Naive thymus-derived CD4-positive, alpha-beta T cell (primary cell): ENCODE data around the gene LRRC45. TPM values are rescaled to one million over a fixed set of nuclear protein-coding genes. Genes with fewer than 3 reads are reported as not detected.
A peak's percentile ranks its signal among the peaks of the same experiment; 100 is the strongest.

Source experiments
- ATAC-seq: fragments of 150-1000 bp; cut with Tn5 transposase; 2 replicates; pipeline ENCODE4 v1.10.0; 2021; ENCODE audit warnings: mild to moderate bottlenecking, moderate library complexity
- CTCF ChIA-PET: fragments of 350-600 bp; sonication (Branson Sonifier 250); formaldehyde crosslinking; loops from one replicate; lab custom pipeline; 2021; ENCODE audit warnings: antibody characterized with exemption; lab: Charles Lee
- POLR2A ChIA-PET: fragments of 350-600 bp; sonication (Branson Sonifier 250); formaldehyde crosslinking; loops from one replicate; lab custom pipeline; 2021; ENCODE audit warnings: antibody characterized with exemption, inconsistent platforms; lab: Charles Lee
- DNase-seq, 9 donors: peaks; one replicate each; pipeline versions ENCODE4 v3.0.0 to v3.0.0-alpha.2; 2020 to 2022; ENCODE audit warnings: mixed read lengths in 1 of 9
- H3K27ac ChIP-seq: one replicate; pipeline ENCODE4 v1.7.0; 2013; ENCODE audit warnings: mild to moderate bottlenecking, low read depth, low read length, moderate library complexity
- H3K27me3 ChIP-seq, 2 donors: one replicate each; pipeline ENCODE4 v1.7.0; 2013; ENCODE audit warnings: low read length in 2 of 2, mild to moderate bottlenecking in 2 of 2, moderate library complexity in 2 of 2; ENCODE audit not compliant: control insufficient read depth in 2 of 2, insufficient read depth in 2 of 2
- H3K36me3 ChIP-seq, 3 experiments: 1 replicate in 2 of 3; 2 replicates in 1 of 3; pipeline ENCODE4 v1.7.0; 2013; ENCODE audit warnings: low read length in 3 of 3, mild to moderate bottlenecking in 3 of 3, moderate library complexity in 1 of 3; ENCODE audit not compliant: insufficient read depth in 3 of 3, control insufficient read depth in 2 of 3
- H3K4me1 ChIP-seq, 2 donors: one replicate each; pipeline ENCODE4 v1.7.0; 2013; ENCODE audit warnings: low read length in 2 of 2, mild to moderate bottlenecking in 2 of 2, moderate library complexity in 1 of 2; ENCODE audit not compliant: control insufficient read depth in 2 of 2, insufficient read depth in 2 of 2
- H3K4me3 ChIP-seq: 2 replicates; pipeline ENCODE4 v1.7.0; 2013; ENCODE audit warnings: mild to moderate bottlenecking, low read length
- H3K9me3 ChIP-seq, 3 experiments: 1 replicate in 2 of 3; 2 replicates in 1 of 3; pipeline ENCODE4 v1.7.0; 2013; ENCODE audit warnings: low read length in 3 of 3; ENCODE audit not compliant: control insufficient read depth in 2 of 3
- H3K27ac Mint-ChIP-seq, 9 donors: one replicate each; pipeline ENCODE4 v1.8.0; 2020 to 2022; ENCODE audit warnings: mixed read lengths in 9 of 9, mild to moderate bottlenecking in 8 of 9, moderate library complexity in 5 of 9, inconsistent platforms in 2 of 9
- H3K27me3 Mint-ChIP-seq, 5 donors: one replicate each; pipeline ENCODE4 v1.8.0; 2021 to 2022; ENCODE audit warnings: mixed read lengths in 5 of 5, mild to moderate bottlenecking in 1 of 5
- H3K36me3 Mint-ChIP-seq, 5 donors: one replicate each; pipeline ENCODE4 v1.8.0; 2020 to 2022; ENCODE audit warnings: mixed read lengths in 5 of 5, mild to moderate bottlenecking in 3 of 5, inconsistent platforms in 1 of 5
- H3K4me1 Mint-ChIP-seq, 7 donors: one replicate each; pipeline ENCODE4 v1.8.0; 2020 to 2022; ENCODE audit warnings: mixed read lengths in 7 of 7, mild to moderate bottlenecking in 3 of 7, inconsistent platforms in 1 of 7
- H3K4me3 Mint-ChIP-seq, 10 donors: one replicate each; pipeline ENCODE4 v1.8.0; 2020 to 2022; ENCODE audit warnings: mild to moderate bottlenecking in 10 of 10, mixed read lengths in 10 of 10, moderate library complexity in 6 of 10, inconsistent platforms in 2 of 10
- H3K9me3 Mint-ChIP-seq, 11 donors: one replicate each; pipeline ENCODE4 v1.8.0; 2020 to 2022; ENCODE audit warnings: mixed read lengths in 11 of 11, mild to moderate bottlenecking in 4 of 11, inconsistent platforms in 1 of 11, moderate library complexity in 1 of 11
- intact Hi-C, 2 donors: fragments of 100-400 bp; cut with micrococcal nuclease; formaldehyde crosslinking; loops; one replicate each; pipeline ENCODE4 v1.15.1; 2023
- polyA plus RNA-seq, 2 donors: library from polyadenylated mRNA; unstranded; fragments of 300-500 nt; fragmentation: Illumina TruSeq; gene quantifications; one replicate each; pipeline ENCODE4 v1.2.3, GENCODE V29; 2021
- total RNA-seq, 6 experiments: library from RNA in 5 of 6; stranded (reverse) in 5 of 6; gene quantifications; 1 replicate in 5 of 6; 2 replicates in 1 of 6; pipeline ENCODE4 v1.2.3 and lab custom pipeline; 2021 to 2026

LRRC45 gene
- total and polyA plus RNA-seq, 7 experiments from 2014 or later = 4.1 to 39.1 (median 12.0) TPM

DNA sequence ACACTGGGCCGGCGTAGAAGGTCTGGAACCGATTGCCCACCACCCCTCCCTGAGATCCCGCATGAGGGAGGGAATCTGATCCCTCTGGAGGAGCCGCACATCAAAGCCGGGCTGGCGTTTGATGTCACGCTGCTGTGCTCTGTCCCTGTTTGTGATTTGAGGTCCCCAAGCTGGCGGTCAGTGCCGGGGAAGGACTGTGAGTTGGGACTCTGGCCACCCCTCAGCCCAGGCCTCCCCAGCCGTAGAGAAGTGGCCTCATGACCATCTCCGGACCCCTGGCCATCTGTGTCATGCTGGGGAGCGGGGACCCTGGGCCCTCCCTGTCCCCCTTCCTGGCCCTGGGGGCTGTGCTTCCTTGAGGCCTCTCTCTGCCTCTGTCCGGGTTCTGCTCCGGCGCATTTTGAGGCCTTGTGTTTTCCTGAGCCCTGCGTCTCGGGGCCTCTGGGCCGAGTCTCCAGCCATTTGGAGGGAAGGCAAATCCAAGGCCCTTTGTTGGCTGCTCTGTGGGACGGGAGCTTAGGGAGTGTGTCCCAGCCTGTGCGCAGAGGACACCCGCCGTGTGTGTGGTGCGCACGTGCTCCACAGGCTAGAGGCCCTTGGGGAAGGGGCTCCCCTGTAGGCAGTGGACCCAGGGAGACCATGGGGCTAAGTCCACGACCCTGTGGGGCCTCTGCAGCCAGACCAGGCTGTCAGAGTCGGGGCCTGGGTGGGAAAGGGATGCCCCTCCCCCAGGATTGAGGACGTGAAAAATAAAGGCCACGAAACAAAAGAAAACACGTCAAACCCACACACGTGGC, 30.6 kb upstream of the LRRC45 start:
- ChIA-PET CTCF (no interaction called here), POLR2A (no interaction called here)
- DNase-seq (no peak), ATAC-seq (no peak)
- intact Hi-C loops = no loop called here
- Mint-ChIP-seq H3K27ac (no peak overlapping the region), H3K36me3 (peaks cover 0 to 12% (median 0%) of the 10 kb centered on the region in 5 donors), H3K4me3 (peak overlapping the region in 1 of 10 donors; percentile 21), H3K9me3 (no peaks in the 10 kb centered on the region), H3K4me1 (peaks cover 0 to 8% (median 5%) of the 10 kb centered on the region in 7 donors), H3K27me3 (no peaks in the 10 kb centered on the region)
- H3K4me3 ChIP-seq = no peak overlapping the region
- H3K27me3 ChIP-seq = no peaks in the 10 kb centered on the region
- H3K36me3 ChIP-seq = peaks cover 0 to 41% (median 0%) of the 10 kb centered on the region in 3 experiments
- no peaks in the 10 kb centered on the region for H3K9me3 ChIP-seq
- H3K4me1 ChIP-seq = no peaks in the 10 kb centered on the region
- H3K27ac ChIP-seq = no peak overlapping the region

GRCh38 chr17:81993729-81994592, 29.1 kb upstream of the LRRC45 start:
- H3K9me3 Mint-ChIP-seq = no peaks in the 10 kb centered on the region
- peaks cover 0 to 12% (median 0%) of the 10 kb centered on the region in 5 donors for H3K36me3 Mint-ChIP-seq
- POLR2A ChIA-PET = no interaction called here

DNA sequence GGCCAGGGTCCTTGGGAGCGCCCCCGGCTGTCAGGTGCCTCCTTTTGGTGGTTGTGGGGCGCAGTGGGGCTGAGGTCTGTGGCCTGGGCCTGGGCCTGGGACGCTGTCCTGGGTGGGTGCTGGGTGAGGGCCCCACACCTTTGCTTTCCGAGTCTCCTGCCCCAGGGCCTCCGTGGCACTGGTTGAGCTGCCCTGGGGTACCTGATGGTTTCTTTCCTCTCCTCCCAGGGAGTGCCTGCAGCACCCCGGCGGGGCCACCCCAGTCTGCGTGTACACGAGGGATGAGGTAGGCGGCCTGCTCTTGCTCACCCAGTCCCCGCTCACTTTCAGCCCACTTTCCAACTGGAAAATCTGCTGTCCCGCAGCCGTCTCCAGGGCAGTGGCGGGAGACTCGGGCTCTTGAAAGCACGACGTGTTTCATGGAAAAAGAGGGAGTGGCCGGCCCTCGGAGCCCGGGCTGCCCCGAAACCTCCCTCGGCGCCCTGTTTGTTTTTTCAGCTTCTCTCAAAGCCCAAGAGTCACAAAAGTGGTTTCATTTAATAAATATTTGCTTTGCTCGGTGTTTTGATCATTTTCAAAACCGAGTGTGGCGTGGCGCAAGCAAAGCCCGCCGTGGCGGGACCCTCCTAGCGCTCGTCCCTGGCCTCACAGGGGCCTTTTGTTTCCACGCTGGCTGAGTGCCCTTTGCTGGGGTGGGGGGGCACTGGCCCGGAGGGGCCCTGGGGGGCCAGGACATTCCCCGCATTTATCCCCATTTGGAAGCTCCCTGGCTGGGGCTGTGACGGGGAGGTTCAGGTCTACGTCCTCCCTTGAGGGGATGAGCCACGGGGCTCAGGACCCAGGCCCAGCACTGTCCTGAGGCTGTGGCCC, 28.3 kb upstream of the LRRC45 start:
- Histone ChIP-seq H3K4me1 (no peaks in the 10 kb centered on the region), H3K4me3 (no peak overlapping the region), H3K27ac (no peak overlapping the region), H3K27me3 (no peaks in the 10 kb centered on the region), H3K9me3 (no peaks in the 10 kb centered on the region), H3K36me3 (peaks cover 0 to 31% (median 0%) of the 10 kb centered on the region in 3 experiments)
- ChIA-PET CTCF (interaction anchor here (0.6 kb wide), 1 partner anchor 10 kb away, joined by 6 read pairs; no protein-coding TSS in a partner anchor), POLR2A (no interaction called here)
- Mint-ChIP-seq H3K4me3 (no peak overlapping the region), H3K36me3 (peaks cover 0 to 12% (median 0%) of the 10 kb centered on the region in 5 donors), H3K27ac (no peak overlapping the region), H3K27me3 (no peaks in the 10 kb centered on the region), H3K4me1 (peaks cover 0 to 10% (median 5%) of the 10 kb centered on the region in 7 donors), H3K9me3 (no peaks in the 10 kb centered on the region)
- ATAC-seq = no peak
- DNase-seq = no peak
- intact Hi-C loops = no loop called here

More at GRCh38 chr17:81993729-81994592, 29.1 kb upstream of the LRRC45 start:
- Mint-ChIP-seq H3K4me1 (peaks cover 0 to 10% (median 5%) of the 10 kb centered on the region in 7 donors), H3K27me3 (no peaks in the 10 kb centered on the region), H3K4me3 (no peak overlapping the region), H3K27ac (no peak overlapping the region)
- Histone ChIP-seq H3K36me3 (peaks cover 0 to 37% (median 0%) of the 10 kb centered on the region in 3 experiments), H3K27me3 (no peaks in the 10 kb centered on the region), H3K4me1 (no peaks in the 10 kb centered on the region), H3K4me3 (no peak overlapping the region), H3K9me3 (no peaks in the 10 kb centered on the region), H3K27ac (no peak overlapping the region)
- DNase-seq (no peak), ATAC-seq (no peak)
- intact Hi-C loops = no loop called here
- CTCF ChIA-PET = interaction anchor here (0.6 kb wide), 1 partner anchor 9 kb away, joined by 6 read pairs; no protein-coding TSS in a partner anchor

DNA sequence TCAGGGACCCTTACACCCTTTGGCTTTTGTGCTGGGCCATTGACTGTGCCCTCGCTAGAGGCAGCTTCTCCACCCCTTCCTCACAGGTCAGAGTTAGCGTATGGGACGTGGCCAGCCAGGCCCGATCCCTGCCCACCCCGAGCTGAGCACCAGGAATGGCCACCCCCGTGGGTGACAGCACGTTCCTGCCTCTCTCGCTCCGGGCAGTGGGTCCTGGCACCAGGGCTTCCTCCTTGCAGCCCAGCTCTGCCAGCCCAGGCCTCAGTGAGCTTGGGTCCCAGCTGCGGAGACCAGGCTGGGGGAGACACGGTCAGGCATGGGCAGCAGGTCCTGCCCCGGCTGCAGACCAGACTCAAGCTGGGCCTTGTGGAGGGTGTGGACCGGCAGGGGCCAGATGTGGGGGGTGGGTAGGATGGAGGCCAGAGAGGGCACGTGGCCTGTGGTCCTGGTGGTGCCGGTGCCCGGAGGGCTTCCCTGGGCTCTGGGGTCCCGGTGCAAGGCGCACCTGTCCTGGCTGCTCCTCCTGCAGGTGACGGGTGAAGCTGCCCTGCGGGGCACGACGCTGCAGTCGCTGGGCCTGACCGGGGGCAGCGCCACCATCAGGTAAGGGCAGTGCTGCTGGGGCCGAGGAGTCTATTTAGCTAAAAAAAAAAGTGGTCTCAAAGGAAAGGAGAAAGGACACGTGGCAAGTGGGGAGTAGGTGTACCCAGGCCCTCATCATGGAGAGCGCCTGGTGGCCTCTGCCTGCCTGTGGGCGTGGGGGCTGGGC, 27.5 kb upstream of the LRRC45 start:
- no peaks in the 10 kb centered on the region for H3K27me3 Mint-ChIP-seq
- ChIA-PET POLR2A (no interaction called here), CTCF (no interaction called here)
- intact Hi-C loops = no loop called here
- Histone ChIP-seq H3K9me3 (no peaks in the 10 kb centered on the region), H3K27me3 (no peaks in the 10 kb centered on the region), H3K4me3 (no peak overlapping the region), H3K4me1 (no peaks in the 10 kb centered on the region), H3K36me3 (peaks cover 0 to 28% (median 0%) of the 10 kb centered on the region in 3 experiments), H3K27ac (no peak overlapping the region)
- no peak overlapping the region for H3K4me3 Mint-ChIP-seq
- H3K4me1 Mint-ChIP-seq = peaks cover 0 to 7% (median 5%) of the 10 kb centered on the region in 7 donors
- ATAC-seq = no peak
- H3K27ac Mint-ChIP-seq = no peak overlapping the region
- H3K36me3 Mint-ChIP-seq = peaks cover 0 to 9% (median 0%) of the 10 kb centered on the region in 5 donors
- DNase-seq = no peak
- H3K9me3 Mint-ChIP-seq = no peaks in the 10 kb centered on the region

DNA sequence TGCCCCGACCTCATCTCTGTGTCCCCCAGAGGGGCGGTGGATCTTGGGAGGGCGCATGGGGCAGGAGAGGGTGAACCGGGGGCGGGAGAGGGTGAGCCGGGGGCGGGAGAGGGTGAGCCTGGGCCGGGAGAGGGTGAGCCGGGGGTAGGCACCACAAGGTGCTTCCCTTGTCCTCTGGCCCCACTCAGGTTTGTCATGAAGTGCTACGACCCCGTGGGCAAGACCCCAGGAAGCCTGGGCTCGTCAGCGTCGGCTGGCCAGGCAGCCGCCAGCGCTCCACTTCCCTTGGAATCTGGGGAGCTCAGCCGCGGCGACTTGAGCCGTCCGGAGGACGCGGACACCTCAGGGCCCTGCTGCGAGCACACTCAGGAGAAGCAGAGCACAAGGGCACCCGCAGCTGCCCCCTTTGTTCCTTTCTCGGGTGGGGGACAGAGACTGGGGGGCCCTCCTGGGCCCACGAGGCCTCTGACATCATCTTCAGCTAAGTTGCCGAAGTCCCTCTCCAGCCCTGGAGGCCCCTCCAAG, 26.8 kb upstream of the LRRC45 start:
- H3K9me3 Mint-ChIP-seq = no peaks in the 10 kb centered on the region
- peaks cover 0 to 26% (median 0%) of the 10 kb centered on the region in 3 experiments for H3K36me3 ChIP-seq
- H3K9me3 ChIP-seq = no peaks in the 10 kb centered on the region
- H3K27ac ChIP-seq = no peak overlapping the region
- intact Hi-C loops = no loop called here
- ATAC-seq = no peak
- ChIA-PET POLR2A (no interaction called here), CTCF (interaction anchor here (1.1 kb wide), 1 partner anchor 37 kb away, joined by 4 read pairs; no protein-coding TSS in a partner anchor)
- H3K4me3 Mint-ChIP-seq = no peak overlapping the region
- H3K4me1 Mint-ChIP-seq = peaks cover 0 to 6% (median 3%) of the 10 kb centered on the region in 7 donors
- DNase-seq = no peak
- H3K36me3 Mint-ChIP-seq = peaks cover 0 to 7% (median 0%) of the 10 kb centered on the region in 5 donors
- no peak overlapping the region for H3K27ac Mint-ChIP-seq
- no peak overlapping the region for H3K4me3 ChIP-seq
- H3K27me3 Mint-ChIP-seq = no peaks in the 10 kb centered on the region
- no peaks in the 10 kb centered on the region for H3K4me1 ChIP-seq
- H3K27me3 ChIP-seq = no peaks in the 10 kb centered on the region
